NB4 (cell line): ENCODE results near the gene DLG3.

Experiments used
- TF ChIP-seq, protein P1 (sequence below): IDR thresholded peaks from one replicate; pipeline ENCODE4 v1.5.1; 2012; ENCODE audit warnings: low read depth, low read length
- TF ChIP-seq, protein P2 (sequence below): IDR thresholded peaks from 2 replicates; pipeline ENCODE4 v1.6.1; 2011; ENCODE audit warnings: low read depth, low read length

DNA sequence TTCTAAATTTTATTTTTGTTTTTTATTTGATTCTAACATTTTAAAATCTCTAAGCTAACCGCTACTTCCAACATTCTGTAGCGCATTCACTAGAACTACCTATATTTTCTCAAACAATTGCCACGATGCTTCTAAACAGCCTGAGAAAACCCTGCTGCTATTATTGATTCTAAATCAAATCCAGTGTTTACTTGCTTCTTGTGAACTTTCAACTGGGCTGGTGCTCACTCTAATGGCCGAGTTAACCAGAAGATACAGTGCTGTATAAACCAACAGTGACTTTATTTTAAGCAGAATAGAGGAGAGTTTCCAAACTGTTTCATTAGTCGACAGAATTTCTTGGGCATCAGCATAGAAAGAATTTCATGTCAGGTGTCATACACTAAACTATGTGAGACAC, 110.3 kb downstream of the DLG3 start:
- TF ChIP-seq, protein P1, sequence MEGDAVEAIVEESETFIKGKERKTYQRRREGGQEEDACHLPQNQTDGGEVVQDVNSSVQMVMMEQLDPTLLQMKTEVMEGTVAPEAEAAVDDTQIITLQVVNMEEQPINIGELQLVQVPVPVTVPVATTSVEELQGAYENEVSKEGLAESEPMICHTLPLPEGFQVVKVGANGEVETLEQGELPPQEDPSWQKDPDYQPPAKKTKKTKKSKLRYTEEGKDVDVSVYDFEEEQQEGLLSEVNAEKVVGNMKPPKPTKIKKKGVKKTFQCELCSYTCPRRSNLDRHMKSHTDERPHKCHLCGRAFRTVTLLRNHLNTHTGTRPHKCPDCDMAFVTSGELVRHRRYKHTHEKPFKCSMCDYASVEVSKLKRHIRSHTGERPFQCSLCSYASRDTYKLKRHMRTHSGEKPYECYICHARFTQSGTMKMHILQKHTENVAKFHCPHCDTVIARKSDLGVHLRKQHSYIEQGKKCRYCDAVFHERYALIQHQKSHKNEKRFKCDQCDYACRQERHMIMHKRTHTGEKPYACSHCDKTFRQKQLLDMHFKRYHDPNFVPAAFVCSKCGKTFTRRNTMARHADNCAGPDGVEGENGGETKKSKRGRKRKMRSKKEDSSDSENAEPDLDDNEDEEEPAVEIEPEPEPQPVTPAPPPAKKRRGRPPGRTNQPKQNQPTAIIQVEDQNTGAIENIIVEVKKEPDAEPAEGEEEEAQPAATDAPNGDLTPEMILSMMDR: no peak
- TF ChIP-seq, protein P2, sequence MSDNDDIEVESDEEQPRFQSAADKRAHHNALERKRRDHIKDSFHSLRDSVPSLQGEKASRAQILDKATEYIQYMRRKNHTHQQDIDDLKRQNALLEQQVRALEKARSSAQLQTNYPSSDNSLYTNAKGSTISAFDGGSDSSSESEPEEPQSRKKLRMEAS: no peak
